UCSD-AML1 (cell line): ENCODE results near the gene CTR9.

Experiments used
- DNase-seq: peaks from one replicate; lab custom pipeline; 2025; ENCODE audit not compliant: unreplicated experiment; lab: John Stamatoyannopoulos, UW

The CTR9 gene

GRCh38 chr11:10779086-10779485 is 28.0 kb downstream of the CTR9 start:
- no peak for DNase-seq

GRCh38 chr11:10780040-10780439 is 29.0 kb downstream of the CTR9 start:
- no peak for DNase-seq

GRCh38 chr11:10784232-10785145 is 33.4 kb downstream of the CTR9 start:
- DNase-seq, result no peak

GRCh38 chr11:10785146-10785474 is 34.1 kb downstream of the CTR9 start:
- no peak for DNase-seq

GRCh38 chr11:10786451-10786850 is 35.4 kb downstream of the CTR9 start:
- DNase-seq, result no peak

GRCh38 chr11:10792385-10793068 is 41.5 kb downstream of the CTR9 start:
- DNase-seq, result peak; percentile 83

GRCh38 chr11:10793470-10794255 is 42.6 kb downstream of the CTR9 start:
- DNase-seq, result no peak

- DNase-seq, result no peak
Observed at GRCh38 chr11:10796191-10796590, 45.1 kb downstream of the CTR9 start.

GRCh38 chr11:10797001-10797400 is 46.0 kb downstream of the CTR9 start:
- no peak for DNase-seq

GRCh38 chr11:10797531-10797930 is 46.5 kb downstream of the CTR9 start:
- no peak for DNase-seq

GRCh38 chr11:10798330-10798928 is 47.4 kb downstream of the CTR9 start:
- no peak for DNase-seq

- DNase-seq, result no peak
Observed at GRCh38 chr11:10800292-10800691, 49.2 kb downstream of the CTR9 start.

GRCh38 chr11:10803676-10804075 is 52.6 kb downstream of the CTR9 start:
- DNase-seq, result no peak

GRCh38 chr11:10805741-10806140 is 54.7 kb downstream of the CTR9 start:
- no peak for DNase-seq

- DNase-seq, result no peak
Observed at GRCh38 chr11:10806206-10806605, 55.2 kb downstream of the CTR9 start.

- peak; percentile 63 for DNase-seq
Observed at GRCh38 chr11:10807493-10808234, 56.6 kb downstream of the CTR9 start.

GRCh38 chr11:10808235-10808552 is 57.1 kb downstream of the CTR9 start:
- DNase-seq, result no peak

GRCh38 chr11:10808553-10809372 is 57.7 kb downstream of the CTR9 start, which contains the start of gene EIF4G2:
TSS of gene EIF4G2 (minus strand) at chr11:10808926.
- DNase-seq, result peak; percentile 99

GRCh38 chr11:10809373-10810160 is 58.5 kb downstream of the CTR9 start:
- DNase-seq, result no peak
